BJ (cell line): ENCODE data around the gene PIP5K1C. TPM values are rescaled to one million over a fixed set of nuclear protein-coding genes. Genes with fewer than 3 reads are reported as not detected.

Source experiments
- CTCF ChIA-PET: fragments of 350-600 bp; formaldehyde crosslinking; extraction: SDS; loops from one replicate; lab custom pipeline; 2021; ENCODE audit warnings: antibody characterized with exemption, inconsistent platforms; lab: Yijun Ruan, JAX
- POLR2A ChIA-PET: fragments of 300-600 bp; sonication (Branson Sonifier 250); formaldehyde crosslinking; extraction: SDS; loops from one replicate; lab custom pipeline; 2021; ENCODE audit warnings: antibody characterized with exemption; lab: Charles Lee
- DNase-seq: peaks from one replicate; pipeline ENCODE4 v3.0.0-alpha.2; 2011; ENCODE audit warnings: low read depth
- H3K27me3 ChIP-seq: 2 replicates; pipeline ENCODE4 v1.6.0; 2011; ENCODE audit warnings: low read length; ENCODE audit not compliant: control insufficient read depth, insufficient read depth
- H3K36me3 ChIP-seq: 2 replicates; pipeline ENCODE4 v1.5.1; 2011; ENCODE audit warnings: low read length; ENCODE audit not compliant: control insufficient read depth, insufficient read depth
- H3K4me3 ChIP-seq: 2 replicates; pipeline ENCODE4 v1.5.1; 2011; ENCODE audit warnings: low read depth, mild to moderate bottlenecking, control low read depth, low read length
- CTCF ChIP-seq: IDR thresholded peaks from 2 replicates; pipeline ENCODE4 v1.5.1; 2011; ENCODE audit warnings: low read depth, mild to moderate bottlenecking, control low read depth, inconsistent platforms, low read length, moderate library complexity; ENCODE audit not compliant: insufficient read depth
- polyA plus RNA-seq: library from polyadenylated mRNA; depleted of rRNA; stranded (reverse); fragments of >200 nt; gene quantifications from 2 replicates; pipeline ENCODE4 v1.2.3, GENCODE V29; 2011

The PIP5K1C gene
- polyA plus RNA-seq, 1 experiment = 35.3 TPM

GRCh38 chr19:3620817-3621547 lies 79.3 kb downstream of the PIP5K1C start:
- DNase-seq = no peak
- no peak overlapping the region for H3K4me3 ChIP-seq
- ChIA-PET POLR2A (no interaction called here), CTCF (interaction anchor here (0.6 to 3.5 kb wide), 5 partner anchors 12 to 657 kb away, joined by 3 to 24 read pairs (median 4); no protein-coding TSS in a partner anchor)
- peaks cover 15% of the 10 kb centered on the region for H3K36me3 ChIP-seq
- no peaks in the 10 kb centered on the region for H3K27me3 ChIP-seq
- no peak for TF ChIP-seq CTCF

- Histone ChIP-seq H3K36me3 (peaks cover 17% of the 10 kb centered on the region), H3K4me3 (no peak overlapping the region), H3K27me3 (no peaks in the 10 kb centered on the region)
- DNase-seq = no peak
- CTCF ChIA-PET = interaction anchor here (1.1 to 3.5 kb wide), 2 partner anchors 13 to 75 kb away, joined by 4 to 24 read pairs; no protein-coding TSS in a partner anchor
- POLR2A ChIA-PET = no interaction called here
- TF ChIP-seq CTCF = no peak
Observed at GRCh38 chr19:3620145-3620816, 80.0 kb downstream of the PIP5K1C start.

- DNase-seq = no peak
- H3K27me3 ChIP-seq = no peaks in the 10 kb centered on the region
- TF ChIP-seq CTCF = no peak
- H3K36me3 ChIP-seq = peaks cover 17% of the 10 kb centered on the region
- ChIA-PET CTCF (interaction anchor here (2.1 to 3.5 kb wide), 2 partner anchors 75 to 77 kb away, joined by 10 to 24 read pairs; no protein-coding TSS in a partner anchor), POLR2A (no interaction called here)
- no peak overlapping the region for H3K4me3 ChIP-seq
Observed at GRCh38 chr19:3619631-3620012, 80.6 kb downstream of the PIP5K1C start.

- CTCF ChIA-PET = interaction anchor here (0.7 to 3.5 kb wide), 7 partner anchors 10 to 314 kb away, joined by 3 to 24 read pairs (median 4); no protein-coding TSS in a partner anchor
- DNase-seq = no peak
- H3K27me3 ChIP-seq = no peaks in the 10 kb centered on the region
- TF ChIP-seq CTCF = no peak
- H3K4me3 ChIP-seq = no peak overlapping the region
- POLR2A ChIA-PET = no interaction called here
- H3K36me3 ChIP-seq = peaks cover 19% of the 10 kb centered on the region
Observed at GRCh38 chr19:3618811-3619630, 81.2 kb downstream of the PIP5K1C start.
